HEK293 (cell line): ENCODE measurements around the gene CHST15.

ENCODE experiments used
- CTCF ChIA-PET: fragments of 350-600 bp; formaldehyde crosslinking; extraction: SDS; loops from one replicate; lab custom pipeline; 2021; ENCODE audit warnings: antibody characterized with exemption; lab: Yijun Ruan, JAX
- POLR2A ChIA-PET: fragments of 300-600 bp; formaldehyde crosslinking; extraction: SDS; loops from one replicate; lab custom pipeline; 2020; ENCODE audit warnings: antibody characterized with exemption, inconsistent platforms; lab: Yijun Ruan, JAX
- H3K27ac ChIP-seq: fragments of 200-500 bp; sonication (Bioruptor generic); 2 replicates; pipeline ENCODE4 v1.5.1; 2014; ENCODE audit warnings: low read depth, low read length, control low read depth, inconsistent platforms; ENCODE audit errors: extremely low read depth
- H3K36me3 ChIP-seq, 2 experiments: fragments of 200-500 bp in 1 of 2; sonication (Bioruptor generic) in 1 of 2; 1 replicate in 1 of 2; 2 replicates in 1 of 2; pipeline ENCODE4 v1.5.1; 2014 to 2017; ENCODE audit warnings: inconsistent platforms in 2 of 2, low read length in 2 of 2; ENCODE audit not compliant: control insufficient read depth in 2 of 2, insufficient read depth in 1 of 2
- H3K4me1 ChIP-seq: fragments of 200-500 bp; sonication (Bioruptor generic); 2 replicates; pipeline ENCODE4 v1.5.1; 2014; ENCODE audit warnings: mild to moderate bottlenecking, low read length, inconsistent platforms; ENCODE audit not compliant: control insufficient read depth, insufficient read depth
- H3K4me3 ChIP-seq: 2 replicates; pipeline ENCODE4 v1.5.1; 2011; ENCODE audit warnings: low read depth, mild to moderate bottlenecking, control low read depth, low read length, moderate library complexity
- H3K9me3 ChIP-seq: fragments of 200-500 bp; sonication (Bioruptor generic); 2 replicates; pipeline ENCODE4 v1.5.1; 2014; ENCODE audit warnings: low read depth, low read length, inconsistent platforms; ENCODE audit not compliant: control insufficient read depth, insufficient read depth
- ATF2 ChIP-seq: fragments of 450-650 bp; formaldehyde crosslinking; IDR thresholded peaks from 2 replicates; pipeline ENCODE4 v1.5.1; 2016; ENCODE audit warnings: missing biosample characterization, missing genetic modification characterization, low read depth
- BCL11A ChIP-seq: fragments of 450-650 bp; formaldehyde crosslinking; IDR thresholded peaks from 2 replicates; pipeline ENCODE4 v1.5.1; 2016; ENCODE audit warnings: low read depth, missing biosample characterization, missing genetic modification characterization
- GFI1B ChIP-seq: fragments of 450-650 bp; formaldehyde crosslinking; IDR thresholded peaks from 2 replicates; pipeline ENCODE4 v1.5.1; 2016; ENCODE audit warnings: missing biosample characterization, missing genetic modification characterization
- GLIS1 ChIP-seq: fragments of 450-650 bp; formaldehyde crosslinking; IDR thresholded peaks from 2 replicates; pipeline ENCODE4 v1.5.1; 2016; ENCODE audit warnings: missing biosample characterization, missing genetic modification characterization
- KLF1 ChIP-seq: fragments of 450-650 bp; formaldehyde crosslinking; IDR thresholded peaks from 2 replicates; pipeline ENCODE4 v1.5.1; 2016; ENCODE audit warnings: missing biosample characterization, missing genetic modification characterization
- KLF16 ChIP-seq: fragments of 450-650 bp; formaldehyde crosslinking; IDR thresholded peaks from 2 replicates; pipeline ENCODE4 v1.5.1; 2017; ENCODE audit warnings: missing biosample characterization, missing genetic modification characterization
- OVOL3 ChIP-seq: fragments of 450-650 bp; formaldehyde crosslinking; IDR thresholded peaks from 2 replicates; pipeline ENCODE4 v1.5.1; 2016; ENCODE audit warnings: missing biosample characterization, missing genetic modification characterization
- PRDM1 ChIP-seq: fragments of 450-650 bp; formaldehyde crosslinking; IDR thresholded peaks from 2 replicates; pipeline ENCODE4; 2016; ENCODE audit warnings: missing biosample characterization, missing genetic modification characterization
- SALL2 ChIP-seq: fragments of 450-650 bp; formaldehyde crosslinking; IDR thresholded peaks from 2 replicates; pipeline ENCODE4 v1.5.0; 2017; ENCODE audit warnings: missing biosample characterization, mild to moderate bottlenecking, missing genetic modification characterization, borderline replicate concordance
- SCRT1 ChIP-seq: fragments of 450-650 bp; formaldehyde crosslinking; IDR thresholded peaks from 2 replicates; pipeline ENCODE4 v1.5.1; 2016; ENCODE audit warnings: missing biosample characterization, missing genetic modification characterization, borderline replicate concordance
- SP3 ChIP-seq: fragments of 450-650 bp; formaldehyde crosslinking; IDR thresholded peaks from 2 replicates; pipeline ENCODE4 v1.5.1; 2016; ENCODE audit warnings: missing biosample characterization, missing genetic modification characterization
- TRIM28 ChIP-seq: IDR thresholded peaks from 2 replicates; pipeline ENCODE4 v1.6.1; 2011; ENCODE audit warnings: low read length, control low read depth, borderline replicate concordance
- YY2 ChIP-seq: fragments of 450-650 bp; formaldehyde crosslinking; IDR thresholded peaks from 2 replicates; pipeline ENCODE4 v1.5.1; 2016; ENCODE audit warnings: missing biosample characterization, missing genetic modification characterization
- ZBTB26 ChIP-seq: fragments of 450-650 bp; formaldehyde crosslinking; optimal IDR thresholded peaks from 2 replicates; pipeline ENCODE3; 2016; ENCODE audit warnings: missing biosample characterization, mild to moderate bottlenecking, missing genetic modification characterization
- ZFHX2 ChIP-seq: fragments of 450-650 bp; formaldehyde crosslinking; conservative IDR thresholded peaks from 2 replicates; pipeline ENCODE4 v1.5.1; 2016; ENCODE audit warnings: missing biosample characterization, missing genetic modification characterization
- ZFP37 ChIP-seq: fragments of 450-650 bp; formaldehyde crosslinking; IDR thresholded peaks from 2 replicates; pipeline ENCODE4 v1.5.1; 2016; ENCODE audit warnings: missing biosample characterization, missing genetic modification characterization
- ZIC2 ChIP-seq: fragments of 450-650 bp; formaldehyde crosslinking; IDR thresholded peaks from 2 replicates; pipeline ENCODE4 v1.5.1; 2016; ENCODE audit warnings: missing biosample characterization, missing genetic modification characterization
- ZNF211 ChIP-seq: fragments of 450-650 bp; formaldehyde crosslinking; IDR thresholded peaks from 2 replicates; pipeline ENCODE4 v1.5.1; 2016; ENCODE audit warnings: low read depth, missing biosample characterization, missing genetic modification characterization
- ZNF274 ChIP-seq, 2 experiments: fragments of 200-500 bp in 1 of 2; fragments of 450-650 bp in 1 of 2; sonication (Bioruptor generic) in 1 of 2; formaldehyde crosslinking in 1 of 2; IDR thresholded peaks; 2 replicates each; pipeline versions ENCODE4 v1.5.1 to v1.6.1; 2014 to 2016; ENCODE audit warnings: borderline replicate concordance in 1 of 2, inconsistent platforms in 1 of 2, low read length in 1 of 2, missing biosample characterization in 1 of 2, missing genetic modification characterization in 1 of 2
- ZNF398 ChIP-seq: fragments of 450-650 bp; formaldehyde crosslinking; IDR thresholded peaks from 2 replicates; pipeline ENCODE4 v1.5.1; 2017; ENCODE audit warnings: missing biosample characterization, missing genetic modification characterization
- ZNF404 ChIP-seq: fragments of 450-650 bp; formaldehyde crosslinking; IDR thresholded peaks from 2 replicates; pipeline ENCODE4 v1.5.1; 2017; ENCODE audit warnings: missing biosample characterization, missing genetic modification characterization
- ZNF510 ChIP-seq: fragments of 450-650 bp; formaldehyde crosslinking; IDR thresholded peaks from 2 replicates; pipeline ENCODE4 v1.5.1; 2018; ENCODE audit warnings: mild to moderate bottlenecking, missing genetic modification characterization, missing biosample characterization; ENCODE audit not compliant: insufficient replicate concordance
- ZNF596 ChIP-seq: fragments of 450-650 bp; IDR thresholded peaks from 2 replicates; pipeline ENCODE4 v1.5.0; 2018; ENCODE audit warnings: missing biosample characterization, mild to moderate bottlenecking, missing genetic modification characterization, moderate library complexity
- ZNF600 ChIP-seq: fragments of 450-650 bp; formaldehyde crosslinking; IDR thresholded peaks from 2 replicates; pipeline ENCODE4 v1.5.1; 2016; ENCODE audit warnings: missing biosample characterization, missing genetic modification characterization
- ZNF610 ChIP-seq: fragments of 450-650 bp; formaldehyde crosslinking; IDR thresholded peaks from 2 replicates; pipeline ENCODE4 v1.5.1; 2016; ENCODE audit warnings: missing biosample characterization, missing genetic modification characterization, borderline replicate concordance
- ZNF664 ChIP-seq: fragments of 450-650 bp; formaldehyde crosslinking; IDR thresholded peaks from 2 replicates; pipeline ENCODE4 v1.5.1; 2016; ENCODE audit warnings: missing biosample characterization, missing genetic modification characterization
- ZNF677 ChIP-seq: fragments of 450-650 bp; IDR thresholded peaks from 2 replicates; pipeline ENCODE4 v1.5.0; 2018; ENCODE audit warnings: missing biosample characterization, mild to moderate bottlenecking, missing genetic modification characterization, moderate library complexity
- ZNF704 ChIP-seq: fragments of 450-650 bp; formaldehyde crosslinking; IDR thresholded peaks from 2 replicates; pipeline ENCODE4 v1.5.1; 2016; ENCODE audit warnings: missing biosample characterization, missing genetic modification characterization
- ZNF785 ChIP-seq: fragments of 450-650 bp; formaldehyde crosslinking; IDR thresholded peaks from 2 replicates; pipeline ENCODE4 v1.5.1; 2016; ENCODE audit warnings: missing biosample characterization, missing genetic modification characterization
- ZSCAN4 ChIP-seq: fragments of 450-650 bp; formaldehyde crosslinking; IDR thresholded peaks from 2 replicates; pipeline ENCODE4 v1.5.1; 2017; ENCODE audit warnings: missing biosample characterization, missing genetic modification characterization

Gene CHST15

GRCh38 chr10:124036746-124037145, 56.7 kb downstream of the CHST15 start:
- Histone ChIP-seq H3K9me3 (no peaks in the 10 kb centered on the region), H3K27ac (no peak overlapping the region)
- TF ChIP-seq TRIM28 (no peak), ZNF404 (tag by site-specific recombination) (no peak), ATF2 (tag by site-specific recombination) (no peak), ZNF785 (tag by site-specific recombination) (no peak), ZBTB26 (tag by site-specific recombination) (no peak), ZNF610 (tag by site-specific recombination) (no peak), YY2 (no peak), SALL2 (tag by site-specific recombination) (no peak), ZFP37 (tag by site-specific recombination) (no peak), ZNF704 (tag by site-specific recombination) (no peak), ZNF398 (tag by site-specific recombination) (no peak), OVOL3 (no peak), SP3 (no peak), GFI1B (no peak), ZNF664 (tag by site-specific recombination) (no peak), ZNF510 (tag by site-specific recombination) (no peak), ZNF274 (IDR thresholded peaks at IDR 0.05; ENCODE audit: low read length) (no peak), ZNF274 (tag by site-specific recombination; IDR thresholded peaks at IDR 0.05; ENCODE audit: borderline replicate concordance) (no peak)
- TF ChIP-seq, all 188 proteins: peak for 0
- ChIA-PET POLR2A (no interaction called here), CTCF (interaction anchor here (0.6 kb wide), 1 partner anchor 1188 kb away, joined by 3 read pairs; no protein-coding TSS in a partner anchor)
- Histone ChIP-seq H3K4me3 (no peak overlapping the region), H3K36me3 (peaks cover 0 to 51% of the 10 kb centered on the region in 2 experiments; a peak in 1 of 3 replicates), H3K4me1 (no peaks in the 10 kb centered on the region)

GRCh38 chr10:124035928-124036558, 57.4 kb downstream of the CHST15 start:
- CTCF ChIA-PET: interaction anchor here (0.5 to 0.6 kb wide), 2 partner anchors 829 to 1187 kb away, joined by 3 read pairs; no protein-coding TSS in a partner anchor
- TF ChIP-seq SCRT1 (tag by site-specific recombination) (no peak), ZNF600 (tag by site-specific recombination) (0 out of 2 replicates have a peak, but pooled peaks have one; percentile 29), KLF16 (tag by site-specific recombination) (no peak), ZNF677 (tag by site-specific recombination) (no peak), GLIS1 (tag by site-specific recombination) (peak; percentile 41; the same call in 1 of the 2 replicates), ZNF211 (no peak), ZIC2 (tag by site-specific recombination) (peak; percentile 82), ZFHX2 (tag by site-specific recombination) (peak; percentile 38; the same call in 1 of the 2 replicates), KLF1 (no peak), PRDM1 (tag by site-specific recombination) (no peak), ZNF596 (tag by site-specific recombination) (no peak), ZSCAN4 (tag by site-specific recombination) (no peak), BCL11A (tag by site-specific recombination) (no peak)

More at GRCh38 chr10:124035928-124036558, 57.4 kb downstream of the CHST15 start:
- peaks cover 0 to 49% of the 10 kb centered on the region in 2 experiments; a peak in 1 of 3 replicates for H3K36me3 ChIP-seq
- no peaks in the 10 kb centered on the region for H3K4me1 ChIP-seq
- H3K27ac ChIP-seq: no peak overlapping the region
- no peak overlapping the region for H3K4me3 ChIP-seq
- H3K9me3 ChIP-seq: no peaks in the 10 kb centered on the region
- POLR2A ChIA-PET: interaction anchor here (1.0 kb wide), 1 partner anchor 57 kb away, joined by 7 read pairs; the partner anchor contains the start of gene CHST15
